Tibial nerve (tissue), 4 donors: ENCODE data around the gene CYTH1. TPM values are rescaled to one million over a fixed set of nuclear protein-coding genes. Genes with fewer than 3 reads are reported as not detected.

Source experiments
- DNase-seq, 2 donors: peaks; one replicate each; pipeline ENCODE4 v3.0.0-alpha.2; 2019; ENCODE audit warnings: low spot score in 2 of 2
- H3K27ac ChIP-seq, 4 donors: fragments of 200-600 bp; sonication (generic) in 3 of 4; one replicate each; pipeline ENCODE4 v1.5.1; 2017 to 2019; ENCODE audit warnings: mild to moderate bottlenecking in 1 of 4
- H3K27me3 ChIP-seq, 2 donors: fragments of 200-600 bp; sonication (generic) in 1 of 2; one replicate each; pipeline versions ENCODE4 v1.5.1 to v1.6.0; 2017 to 2019
- H3K36me3 ChIP-seq, 3 donors: fragments of 200-600 bp; sonication (generic); one replicate each; pipeline ENCODE4 v1.5.1; 2018 to 2019
- H3K4me1 ChIP-seq, 4 donors: fragments of 200-600 bp; sonication (generic) in 3 of 4; one replicate each; pipeline ENCODE4 v1.5.1; 2017 to 2019
- H3K4me3 ChIP-seq, 4 donors: fragments of 200-600 bp; sonication (generic) in 3 of 4; one replicate each; pipeline ENCODE4 v1.5.1; 2017 to 2019; ENCODE audit warnings: mild to moderate bottlenecking in 1 of 4, moderate library complexity in 1 of 4
- H3K9me3 ChIP-seq, 4 donors: fragments of 200-600 bp; sonication (generic) in 3 of 4; one replicate each; pipeline ENCODE4 v1.5.1; 2017 to 2019
- CTCF ChIP-seq, 5 experiments: fragments of 200-600 bp in 3 of 5; fragments of 450-650 bp in 2 of 5; sonication (generic) in 3 of 5; IDR thresholded peaks; one replicate each; pipeline ENCODE4 v1.5.1; 2016 to 2019; ENCODE audit warnings: antibody characterized with exemption in 5 of 5, mild to moderate bottlenecking in 3 of 5, moderate library complexity in 2 of 5
- EP300 ChIP-seq, 2 donors: sonication (generic); formaldehyde crosslinking; IDR thresholded peaks; one replicate each; pipeline ENCODE4 v1.6.1; 2017; ENCODE audit warnings: antibody characterized with exemption in 2 of 2, mild to moderate bottlenecking in 1 of 2
- POLR2A ChIP-seq, 2 donors: fragments of 450-650 bp; IDR thresholded peaks; one replicate each; pipeline ENCODE4 v1.6.1; 2017; ENCODE audit warnings: antibody characterized with exemption in 2 of 2, mild to moderate bottlenecking in 2 of 2, moderate library complexity in 2 of 2
- WGBS, 2 donors: methylation state at CpG; one replicate each; pipeline ENCODE4 v1.1.5; 2018; 5-methylcytosine and 5-hydroxymethylcytosine counted together
- total RNA-seq, 4 donors: library from RNA; depleted of rRNA; stranded (reverse); fragments of >200 nt; gene quantifications; one replicate each; pipeline ENCODE4 v1.1.0, GENCODE V29; 2016

The CYTH1 gene
- total RNA-seq, 4 donors from 2014 or later = 53.1 to 81.0 (median 63.8) TPM

- no peaks in the 10 kb centered on the region for H3K36me3 ChIP-seq
- no peaks in the 10 kb centered on the region for H3K9me3 ChIP-seq
- no peak for DNase-seq
- no peak overlapping the region for H3K4me3 ChIP-seq
- H3K27ac ChIP-seq = no peak overlapping the region
- no peak for TF ChIP-seq POLR2A (IDR thresholded peaks at IDR 0.05)
- no peak for TF ChIP-seq EP300 (IDR thresholded peaks at IDR 0.05)
- no peak for TF ChIP-seq CTCF (IDR thresholded peaks at IDR 0.05)
- H3K4me1 ChIP-seq = peaks cover 3 to 37% (median 20%) of the 10 kb centered on the region in 4 donors
- no peaks in the 10 kb centered on the region for H3K27me3 ChIP-seq
- WGBS, 2 donors = 93 to 94% methylated on average over 7 of the region's 7 CpGs
Observed at GRCh38 chr17:78769196-78769773, 12.8 kb downstream of the CYTH1 start.

GRCh38 chr17:78767806-78768205 is 14.3 kb downstream of the CYTH1 start:
- H3K36me3 ChIP-seq = no peaks in the 10 kb centered on the region
- no peak overlapping the region for H3K27ac ChIP-seq
- TF ChIP-seq EP300 (IDR thresholded peaks at IDR 0.05) (no peak), CTCF (IDR thresholded peaks at IDR 0.05) (no peak), POLR2A (IDR thresholded peaks at IDR 0.05) (no peak)
- H3K9me3 ChIP-seq = no peaks in the 10 kb centered on the region
- H3K27me3 ChIP-seq = no peaks in the 10 kb centered on the region
- DNase-seq = no peak
- H3K4me1 ChIP-seq = peaks cover 3 to 31% (median 22%) of the 10 kb centered on the region in 4 donors
- 36 to 48% methylated on average over 4 of the region's 4 CpGs for WGBS, 2 donors
- H3K4me3 ChIP-seq = no peak overlapping the region

DNA sequence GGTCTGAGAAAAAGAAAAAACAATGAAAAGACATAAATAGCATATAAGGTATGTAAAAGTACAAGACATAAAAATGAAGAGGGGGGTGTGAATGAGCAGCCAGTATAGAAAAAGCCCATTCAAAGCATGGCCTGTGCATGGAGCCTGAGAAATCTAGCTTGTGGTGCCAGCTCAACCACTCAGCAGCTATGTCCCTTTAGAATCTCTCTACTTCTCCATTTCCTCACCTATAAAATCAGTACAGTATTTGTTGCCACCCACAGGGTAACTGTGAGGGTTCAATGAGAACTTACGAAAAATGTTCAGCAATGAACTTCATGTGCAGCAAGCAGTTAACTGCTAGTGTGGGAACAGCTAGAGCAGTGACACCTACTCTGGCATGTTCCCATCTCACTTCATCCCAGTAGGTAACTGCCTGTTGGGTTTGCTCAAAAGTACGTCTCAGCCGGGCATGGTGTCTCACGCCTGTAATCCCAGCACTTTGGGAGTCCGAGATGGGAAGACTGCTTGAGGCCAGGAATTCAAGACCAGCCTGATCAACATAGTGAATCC is 15.3 kb downstream of the CYTH1 start:
- Histone ChIP-seq H3K4me1 (peaks cover 0 to 36% (median 19%) of the 10 kb centered on the region in 4 donors), H3K27me3 (no peaks in the 10 kb centered on the region)
- 92 to 99% methylated on average over 5 of the region's 5 CpGs for WGBS, 2 donors

DNA sequence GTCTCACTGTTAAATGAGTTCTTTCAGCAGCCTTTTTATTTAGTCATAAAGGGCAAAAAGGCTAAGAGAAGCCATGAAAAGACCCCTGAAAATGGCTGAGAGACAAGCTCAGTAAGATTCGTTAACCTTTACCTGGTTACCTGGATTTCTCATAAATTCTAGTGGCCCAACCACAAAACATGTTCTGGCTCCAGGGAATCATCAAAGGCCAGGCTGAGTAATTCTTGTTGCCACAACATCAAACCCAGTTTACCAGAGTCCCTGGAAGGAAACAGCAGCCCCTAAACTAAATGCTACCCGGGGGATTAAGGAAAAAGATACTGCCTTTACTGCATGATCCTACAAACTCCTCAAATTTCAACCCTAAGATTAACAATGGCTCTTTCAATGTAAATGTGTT is 15.8 kb downstream of the CYTH1 start:
- H3K27ac ChIP-seq = no peak overlapping the region
- no peaks in the 10 kb centered on the region for H3K36me3 ChIP-seq
- peaks cover 0 to 38% (median 19%) of the 10 kb centered on the region in 4 donors for H3K4me1 ChIP-seq
- H3K27me3 ChIP-seq = no peaks in the 10 kb centered on the region
- H3K9me3 ChIP-seq = no peaks in the 10 kb centered on the region
- DNase-seq = no peak
- WGBS, 2 donors = 63 to 69% methylated on average over 2 of the region's 2 CpGs
- no peak overlapping the region for H3K4me3 ChIP-seq
- TF ChIP-seq CTCF (IDR thresholded peaks at IDR 0.05) (no peak), EP300 (IDR thresholded peaks at IDR 0.05) (no peak), POLR2A (IDR thresholded peaks at IDR 0.05) (no peak)

More for the DNA sequence above, 15.3 kb downstream of the CYTH1 start:
- no peaks in the 10 kb centered on the region for H3K36me3 ChIP-seq
- no peak overlapping the region for H3K4me3 ChIP-seq
- DNase-seq = no peak
- TF ChIP-seq EP300 (IDR thresholded peaks at IDR 0.05) (no peak), CTCF (IDR thresholded peaks at IDR 0.05) (no peak)
- H3K27ac ChIP-seq = no peak overlapping the region
- H3K9me3 ChIP-seq = no peaks in the 10 kb centered on the region

DNA sequence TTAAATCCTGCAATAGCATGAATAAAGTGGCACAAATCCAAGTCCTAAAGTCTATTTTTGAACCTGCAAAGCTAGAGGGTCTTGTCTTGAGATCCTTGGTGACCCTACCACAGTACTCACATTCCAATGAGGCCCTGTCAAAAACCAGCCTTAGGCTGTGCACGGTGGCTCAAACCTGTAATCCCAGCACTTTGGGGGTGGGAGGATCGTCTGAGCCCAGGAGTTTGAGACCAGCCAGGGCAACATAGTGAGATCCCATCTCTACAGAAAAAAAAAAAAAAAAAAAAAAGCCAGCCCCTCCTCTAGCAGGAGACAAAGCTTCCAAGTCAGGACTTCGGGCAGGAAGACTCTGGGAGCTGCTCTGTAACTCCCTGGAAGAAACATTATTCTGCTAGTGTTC is 16.3 kb downstream of the CYTH1 start:
- TF ChIP-seq CTCF (IDR thresholded peaks at IDR 0.05) (no peak), EP300 (IDR thresholded peaks at IDR 0.05) (no peak), POLR2A (IDR thresholded peaks at IDR 0.05) (no peak)
- Histone ChIP-seq H3K9me3 (no peaks in the 10 kb centered on the region), H3K27me3 (no peaks in the 10 kb centered on the region), H3K27ac (no peak overlapping the region), H3K36me3 (no peaks in the 10 kb centered on the region), H3K4me3 (no peak overlapping the region), H3K4me1 (peaks cover 0 to 38% (median 19%) of the 10 kb centered on the region in 4 donors)
- no peak for DNase-seq
- 59 to 71% methylated on average over 3 of the region's 3 CpGs for WGBS, 2 donors
